HCT116 (cell line): Measurements from ENCODE around the gene HNRNPH1. TPM values are rescaled to one million over a fixed set of nuclear protein-coding genes. Genes with fewer than 3 reads are reported as not detected.

Experiments used
- ATAC-seq: fragments of 200-7000 bp; cut with Tn5 transposase; 2 replicates; pipeline ENCODE4 v1.9.1; 2020; ENCODE audit warnings: mild to moderate bottlenecking, moderate library complexity
- BruUV-seq: library from RNA; stranded (reverse); fragments of 400-500 nt; replicated peaks from 2 replicates; lab custom pipeline; 2021; lab: Mats Ljungman, UMichigan
- CTCF ChIA-PET: fragments of 300-600 bp; sonication (Branson Sonifier 250); formaldehyde crosslinking; loops from one replicate; lab custom pipeline; 2021; ENCODE audit warnings: antibody characterized with exemption; lab: Charles Lee
- POLR2A ChIA-PET: fragments of 300-600, 350-600 bp; sonication (Branson Sonifier 250); formaldehyde crosslinking; loops from one replicate; lab custom pipeline; 2021; ENCODE audit warnings: antibody characterized with exemption; lab: Charles Lee
- RAD21 ChIA-PET, 2 experiments: fragments of 300-600 bp; sonication (Branson Sonifier 250); formaldehyde crosslinking; loops; one replicate each; lab custom pipeline; 2023; ENCODE audit warnings: low total read pairs in 2 of 2; ENCODE audit not compliant: uncharacterized antibody in 2 of 2, unreplicated experiment in 2 of 2, low non-redundant PET in 1 of 2; lab: Charles Lee
- DNase-seq: peaks from one replicate; pipeline ENCODE4 v3.0.0-alpha.2; 2010; ENCODE audit warnings: low read depth, low spot score
- H2AFZ ChIP-seq: fragments of 200-600 bp; shearing (Covaris generic), sonication (generic); 2 replicates; pipeline ENCODE4 v1.6.1; 2017; ENCODE audit warnings: low read depth, mixed run types, mixed read lengths, antibody characterized with exemption, low read length; ENCODE audit not compliant: poor library complexity, severe bottlenecking
- H3K27ac ChIP-seq: 2 replicates; pipeline ENCODE4 v1.5.1; 2012; ENCODE audit warnings: low read depth, low read length
- H3K27me3 ChIP-seq: fragments of 200-600 bp; sonication (generic); 2 replicates; pipeline ENCODE4 v1.6.1; 2016; ENCODE audit warnings: mixed run types, low read length, mixed read lengths; ENCODE audit not compliant: insufficient read depth
- H3K36me3 ChIP-seq, 2 experiments: fragments of 200-500 bp in 1 of 2; fragments of 200-600 bp in 1 of 2; sonication (Bioruptor generic) in 1 of 2; sonication (generic) in 1 of 2; 2 replicates each; pipeline versions ENCODE4 v1.5.1 to v1.6.1; 2014 to 2016; ENCODE audit warnings: low read length in 2 of 2, inconsistent platforms in 1 of 2, mixed read lengths in 1 of 2, mixed run types in 1 of 2; ENCODE audit not compliant: insufficient read depth in 2 of 2, control insufficient read depth in 1 of 2
- H3K4me1 ChIP-seq, 2 experiments: fragments of 200-600 bp in 1 of 2; sonication (generic) in 1 of 2; 2 replicates each; pipeline versions ENCODE4 v1.5.1 to v1.6.1; 2012 to 2017; ENCODE audit warnings: low read length in 2 of 2, inconsistent platforms in 1 of 2, mild to moderate bottlenecking in 1 of 2, mixed read lengths in 1 of 2, mixed run types in 1 of 2, moderate library complexity in 1 of 2; ENCODE audit not compliant: insufficient read depth in 2 of 2, control insufficient read depth in 1 of 2
- H3K4me2 ChIP-seq: fragments of 200-600 bp; sonication (generic); 2 replicates; pipeline ENCODE4 v1.6.1; 2017; ENCODE audit warnings: mixed run types, low read length, mixed read lengths
- H3K4me3 ChIP-seq, 2 experiments: fragments of 200-600 bp in 1 of 2; sonication (generic) in 1 of 2; replicated peaks in 1 of 2; 2 replicates each; pipeline ENCODE4 v1.5.1; 2011 to 2016; ENCODE audit warnings: low read length in 2 of 2, control low read depth in 1 of 2, low read depth in 1 of 2, mild to moderate bottlenecking in 1 of 2, mixed read lengths in 1 of 2, mixed run types in 1 of 2
- H3K79me2 ChIP-seq: fragments of 200-600 bp; sonication (generic); 2 replicates; pipeline ENCODE4 v1.6.1; 2017; ENCODE audit warnings: mild to moderate bottlenecking, mixed run types, low read length, moderate library complexity, mixed read lengths; ENCODE audit not compliant: insufficient read depth
- H3K9ac ChIP-seq: fragments of 200-600 bp; sonication (generic); 2 replicates; pipeline ENCODE4 v1.6.1; 2016; ENCODE audit warnings: low read length, mixed read lengths
- H3K9me2 ChIP-seq: fragments of 200-600 bp; sonication (generic), shearing (Covaris generic); 2 replicates; pipeline ENCODE4 v1.6.1; 2017; ENCODE audit warnings: mixed run types, mild to moderate bottlenecking, moderate library complexity; ENCODE audit not compliant: insufficient read depth
- H3K9me3 ChIP-seq, 2 experiments: fragments of 200-500 bp in 1 of 2; fragments of 200-600 bp in 1 of 2; sonication (Bioruptor generic) in 1 of 2; sonication (generic) in 1 of 2; 2 replicates each; pipeline ENCODE4 v1.6.1; 2014 to 2017; ENCODE audit warnings: low read length in 2 of 2, mixed read lengths in 2 of 2, inconsistent platforms in 1 of 2, low read depth in 1 of 2, mild to moderate bottlenecking in 1 of 2, mixed run types in 1 of 2, moderate library complexity in 1 of 2; ENCODE audit not compliant: control insufficient read depth in 1 of 2, insufficient read depth in 1 of 2
- H4K20me1 ChIP-seq: fragments of 200-600 bp; sonication (generic), shearing (Covaris generic); 2 replicates; pipeline ENCODE4 v1.6.1; 2017; ENCODE audit warnings: mixed run types, mild to moderate bottlenecking, moderate library complexity; ENCODE audit not compliant: insufficient read depth
- ATF3 ChIP-seq: IDR thresholded peaks from 2 replicates; pipeline ENCODE4 v1.6.1; 2012
- CBX3 ChIP-seq: IDR thresholded peaks from 2 replicates; pipeline ENCODE4 v1.6.1; 2012; ENCODE audit warnings: low read depth
- CEBPB ChIP-seq: IDR thresholded peaks from 2 replicates; pipeline ENCODE4 v1.6.1; 2012; ENCODE audit warnings: low read depth
- EGR1 ChIP-seq: IDR thresholded peaks from 2 replicates; pipeline ENCODE4 v1.6.1; 2012; ENCODE audit warnings: low read depth
- ELF1 ChIP-seq: IDR thresholded peaks from 2 replicates; pipeline ENCODE4 v1.6.1; 2012; ENCODE audit warnings: low read depth, borderline replicate concordance
- EZH2phosphoT487 ChIP-seq: fragments of 200-600 bp; IDR thresholded peaks from 2 replicates; pipeline ENCODE4 v1.6.1; 2018; ENCODE audit warnings: antibody characterized with exemption, borderline replicate concordance
- FOSL1 ChIP-seq: IDR thresholded peaks from 2 replicates; pipeline ENCODE4 v1.6.1; 2012; ENCODE audit warnings: low read depth
- JUND ChIP-seq: IDR thresholded peaks from 2 replicates; pipeline ENCODE4 v1.6.1; 2012
- POLR2A ChIP-seq: IDR thresholded peaks from 2 replicates; pipeline ENCODE4 v1.7.0; 2011; ENCODE audit warnings: borderline replicate concordance; ENCODE audit not compliant: insufficient read depth, insufficient read length; ENCODE audit errors: extremely low read depth
- POLR2AphosphoS5 ChIP-seq: IDR thresholded peaks from 2 replicates; pipeline ENCODE4 v1.6.1; 2011; ENCODE audit warnings: mild to moderate bottlenecking, low read depth, low read length, moderate library complexity
- RAD21 ChIP-seq: IDR thresholded peaks from 2 replicates; pipeline ENCODE4 v1.6.1; 2012; ENCODE audit warnings: low read depth, mild to moderate bottlenecking
- SP1 ChIP-seq: IDR thresholded peaks from 2 replicates; pipeline ENCODE4 v1.6.1; 2012; ENCODE audit warnings: low read depth
- SRF ChIP-seq: IDR thresholded peaks from 2 replicates; pipeline ENCODE4 v1.6.1; 2012; ENCODE audit warnings: low read depth
- TCF7L2 ChIP-seq: IDR thresholded peaks from 2 replicates; pipeline ENCODE4 v1.7.0; 2011; ENCODE audit warnings: borderline replicate concordance, inconsistent platforms; ENCODE audit not compliant: insufficient read depth, insufficient read length; ENCODE audit errors: extremely low read depth
- YY1 ChIP-seq: IDR thresholded peaks from 2 replicates; pipeline ENCODE4 v1.6.1; 2011; ENCODE audit warnings: low read length, low read depth, moderate library complexity, mild to moderate bottlenecking; ENCODE audit not compliant: insufficient replicate concordance; ENCODE audit errors: extremely low read depth
- ZNF274 ChIP-seq: fragments of 200-500 bp; sonication (Bioruptor generic); IDR thresholded peaks from 2 replicates; pipeline ENCODE4 v1.6.1; 2014; ENCODE audit warnings: mild to moderate bottlenecking, low read depth, low read length, inconsistent platforms
- intact Hi-C: fragments of 100-400 bp; cut with micrococcal nuclease; formaldehyde crosslinking; loops from 2 replicates; pipeline ENCODE4 v1.10.0; 2022
- total RNA-seq: library from RNA; stranded (reverse); gene quantifications from one replicate; pipeline ENCODE4 v1.2.1, GENCODE V29; 2021; ENCODE audit not compliant: unreplicated experiment
- TF ChIP-seq, protein P1 (sequence below): IDR thresholded peaks from 2 replicates; pipeline ENCODE4 v1.6.1; 2012
- TF ChIP-seq, protein P2 (sequence below): IDR thresholded peaks from 2 replicates; pipeline ENCODE4 v1.6.1; 2012; ENCODE audit warnings: low read depth
- TF ChIP-seq, protein P3 (sequence below), 3 experiments: fragments of 200-600 bp in 1 of 3; sonication (generic) in 1 of 3; IDR thresholded peaks in 2 of 3; conservative IDR thresholded peaks in 1 of 3; 2 replicates each; pipeline ENCODE4 v1.5.1; 2012 to 2017; ENCODE audit warnings: low read depth in 2 of 3, low read length in 2 of 3, antibody characterized with exemption in 1 of 3, borderline replicate concordance in 1 of 3, control low read depth in 1 of 3, mild to moderate bottlenecking in 1 of 3, mixed read lengths in 1 of 3, mixed run types in 1 of 3, moderate library complexity in 1 of 3; ENCODE audit not compliant: insufficient read depth in 1 of 3
- TF ChIP-seq, protein P4 (sequence below): IDR thresholded peaks from 2 replicates; pipeline ENCODE4 v1.6.1; 2011; ENCODE audit warnings: mild to moderate bottlenecking, low read length, moderate library complexity; ENCODE audit not compliant: insufficient replicate concordance; ENCODE audit errors: extremely low read depth

The HNRNPH1 gene
- total RNA-seq, 1 experiment from 2014 or later: 788 TPM

- peaks cover 65 to 95% of the 10 kb centered on the region in 2 experiments for H3K36me3 ChIP-seq
- TF ChIP-seq ZNF274 (no peak), CEBPB (no peak), RAD21 (no peak), FOSL1 (no peak), CBX3 (no peak), SRF (no peak), JUND (no peak), EZH2phosphoT487 (no peak), YY1 (no peak), EGR1 (no peak), POLR2A (no peak), ELF1 (no peak), ATF3 (no peak), TCF7L2 (no peak), SP1 (no peak), POLR2AphosphoS5 (no peak)
- TF ChIP-seq, protein P1, sequence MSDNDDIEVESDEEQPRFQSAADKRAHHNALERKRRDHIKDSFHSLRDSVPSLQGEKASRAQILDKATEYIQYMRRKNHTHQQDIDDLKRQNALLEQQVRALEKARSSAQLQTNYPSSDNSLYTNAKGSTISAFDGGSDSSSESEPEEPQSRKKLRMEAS: no peak
- TF ChIP-seq, protein P2, sequence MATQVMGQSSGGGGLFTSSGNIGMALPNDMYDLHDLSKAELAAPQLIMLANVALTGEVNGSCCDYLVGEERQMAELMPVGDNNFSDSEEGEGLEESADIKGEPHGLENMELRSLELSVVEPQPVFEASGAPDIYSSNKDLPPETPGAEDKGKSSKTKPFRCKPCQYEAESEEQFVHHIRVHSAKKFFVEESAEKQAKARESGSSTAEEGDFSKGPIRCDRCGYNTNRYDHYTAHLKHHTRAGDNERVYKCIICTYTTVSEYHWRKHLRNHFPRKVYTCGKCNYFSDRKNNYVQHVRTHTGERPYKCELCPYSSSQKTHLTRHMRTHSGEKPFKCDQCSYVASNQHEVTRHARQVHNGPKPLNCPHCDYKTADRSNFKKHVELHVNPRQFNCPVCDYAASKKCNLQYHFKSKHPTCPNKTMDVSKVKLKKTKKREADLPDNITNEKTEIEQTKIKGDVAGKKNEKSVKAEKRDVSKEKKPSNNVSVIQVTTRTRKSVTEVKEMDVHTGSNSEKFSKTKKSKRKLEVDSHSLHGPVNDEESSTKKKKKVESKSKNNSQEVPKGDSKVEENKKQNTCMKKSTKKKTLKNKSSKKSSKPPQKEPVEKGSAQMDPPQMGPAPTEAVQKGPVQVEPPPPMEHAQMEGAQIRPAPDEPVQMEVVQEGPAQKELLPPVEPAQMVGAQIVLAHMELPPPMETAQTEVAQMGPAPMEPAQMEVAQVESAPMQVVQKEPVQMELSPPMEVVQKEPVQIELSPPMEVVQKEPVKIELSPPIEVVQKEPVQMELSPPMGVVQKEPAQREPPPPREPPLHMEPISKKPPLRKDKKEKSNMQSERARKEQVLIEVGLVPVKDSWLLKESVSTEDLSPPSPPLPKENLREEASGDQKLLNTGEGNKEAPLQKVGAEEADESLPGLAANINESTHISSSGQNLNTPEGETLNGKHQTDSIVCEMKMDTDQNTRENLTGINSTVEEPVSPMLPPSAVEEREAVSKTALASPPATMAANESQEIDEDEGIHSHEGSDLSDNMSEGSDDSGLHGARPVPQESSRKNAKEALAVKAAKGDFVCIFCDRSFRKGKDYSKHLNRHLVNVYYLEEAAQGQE: no peak
- TF ChIP-seq, protein P3, sequence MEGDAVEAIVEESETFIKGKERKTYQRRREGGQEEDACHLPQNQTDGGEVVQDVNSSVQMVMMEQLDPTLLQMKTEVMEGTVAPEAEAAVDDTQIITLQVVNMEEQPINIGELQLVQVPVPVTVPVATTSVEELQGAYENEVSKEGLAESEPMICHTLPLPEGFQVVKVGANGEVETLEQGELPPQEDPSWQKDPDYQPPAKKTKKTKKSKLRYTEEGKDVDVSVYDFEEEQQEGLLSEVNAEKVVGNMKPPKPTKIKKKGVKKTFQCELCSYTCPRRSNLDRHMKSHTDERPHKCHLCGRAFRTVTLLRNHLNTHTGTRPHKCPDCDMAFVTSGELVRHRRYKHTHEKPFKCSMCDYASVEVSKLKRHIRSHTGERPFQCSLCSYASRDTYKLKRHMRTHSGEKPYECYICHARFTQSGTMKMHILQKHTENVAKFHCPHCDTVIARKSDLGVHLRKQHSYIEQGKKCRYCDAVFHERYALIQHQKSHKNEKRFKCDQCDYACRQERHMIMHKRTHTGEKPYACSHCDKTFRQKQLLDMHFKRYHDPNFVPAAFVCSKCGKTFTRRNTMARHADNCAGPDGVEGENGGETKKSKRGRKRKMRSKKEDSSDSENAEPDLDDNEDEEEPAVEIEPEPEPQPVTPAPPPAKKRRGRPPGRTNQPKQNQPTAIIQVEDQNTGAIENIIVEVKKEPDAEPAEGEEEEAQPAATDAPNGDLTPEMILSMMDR (IDR thresholded peaks at IDR 0.05 in 2 of 3, conservative IDR thresholded peaks at IDR 0.05 in 1 of 3; ENCODE audit: borderline replicate concordance in 1 of 3, insufficient read depth in 1 of 3, low read depth in 2 of 3, low read length in 2 of 3): no peak
- TF ChIP-seq, protein P4, sequence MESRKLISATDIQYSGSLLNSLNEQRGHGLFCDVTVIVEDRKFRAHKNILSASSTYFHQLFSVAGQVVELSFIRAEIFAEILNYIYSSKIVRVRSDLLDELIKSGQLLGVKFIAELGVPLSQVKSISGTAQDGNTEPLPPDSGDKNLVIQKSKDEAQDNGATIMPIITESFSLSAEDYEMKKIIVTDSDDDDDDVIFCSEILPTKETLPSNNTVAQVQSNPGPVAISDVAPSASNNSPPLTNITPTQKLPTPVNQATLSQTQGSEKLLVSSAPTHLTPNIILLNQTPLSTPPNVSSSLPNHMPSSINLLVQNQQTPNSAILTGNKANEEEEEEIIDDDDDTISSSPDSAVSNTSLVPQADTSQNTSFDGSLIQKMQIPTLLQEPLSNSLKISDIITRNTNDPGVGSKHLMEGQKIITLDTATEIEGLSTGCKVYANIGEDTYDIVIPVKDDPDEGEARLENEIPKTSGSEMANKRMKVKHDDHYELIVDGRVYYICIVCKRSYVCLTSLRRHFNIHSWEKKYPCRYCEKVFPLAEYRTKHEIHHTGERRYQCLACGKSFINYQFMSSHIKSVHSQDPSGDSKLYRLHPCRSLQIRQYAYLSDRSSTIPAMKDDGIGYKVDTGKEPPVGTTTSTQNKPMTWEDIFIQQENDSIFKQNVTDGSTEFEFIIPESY: no peak
- H3K9ac ChIP-seq: no peak overlapping the region
- ChIA-PET RAD21 (no interaction called here), POLR2A (interaction anchor here (6.0 kb wide), 1 partner anchor 8 kb away, joined by 63 read pairs; the partner anchor contains the start of gene HNRNPH1), CTCF (no interaction called here)
- intact Hi-C loops: no loop called here
- no TSS peak for BruUV-seq
- peaks cover 69% of the 10 kb centered on the region for H3K79me2 ChIP-seq
- DNase-seq: no peak
- no peaks in the 10 kb centered on the region for H3K9me2 ChIP-seq
- no peaks in the 10 kb centered on the region for H3K9me3 ChIP-seq
- H3K27me3 ChIP-seq: no peaks in the 10 kb centered on the region
- no peak for ATAC-seq
- H3K4me1 ChIP-seq: no peaks in the 10 kb centered on the region
- H4K20me1 ChIP-seq: peaks cover 78% of the 10 kb centered on the region
- no peak overlapping the region for H3K27ac ChIP-seq
- no peak overlapping the region for H2AFZ ChIP-seq
- H3K4me2 ChIP-seq: no peak overlapping the region
- no peak overlapping the region for H3K4me3 ChIP-seq
These were observed 8.3 kb downstream of the HNRNPH1 start for GRCh38 chr5:179615203-179615602.
